ENCODE results near the gene PLEKHG7.
"Not testable (repeated sequence)": the region's sequence is repeated elsewhere in the genome, so short reads cannot be mapped to it uniquely, and the experiment has no call there.

Gene PLEKHG7

GRCh38 chr12:92747151-92747550 is 44.4 kb downstream of the PLEKHG7 start:
- Histone ChIP-seq H3K9me3 (ENCODE audit: insufficient read depth, low read length) (no peaks in the 10 kb centered on the region), H3K9ac (ENCODE audit: low read length) (no peak overlapping the region), H3K79me2 (ENCODE audit: low read length) (no peaks in the 10 kb centered on the region), H3K4me1 (ENCODE audit: low read length) (peaks cover 6% of the 10 kb centered on the region; the same call in 1 of the 2 replicates), H3K36me3 (replicated peaks; ENCODE audit: low read depth, low read length) (no peaks in the 10 kb centered on the region), H3K4me3 (ENCODE audit: low read length) (no peak overlapping the region), H3K27ac (ENCODE audit: low read length) (no peak overlapping the region), H3K27me3 (ENCODE audit: low read depth, low read length) (no peaks in the 10 kb centered on the region), H3K4me2 (ENCODE audit: low read length) (no peak overlapping the region), H4K20me1 (ENCODE audit: insufficient read depth, low read length) (no peaks in the 10 kb centered on the region), H2AFZ (ENCODE audit: low read depth, low read length) (no peak overlapping the region)
- TF ChIP-seq CTCF (IDR thresholded peaks at IDR 0.05; ENCODE audit: low read depth, low read length) (no peak), EZH2phosphoT487 (IDR thresholded peaks at IDR 0.05; ENCODE audit: low read depth) (no peak)

GRCh38 chr12:92749691-92750090 is 46.9 kb downstream of the PLEKHG7 start:
- H3K4me2 ChIP-seq (ENCODE audit: low read length); H2AFZ ChIP-seq (ENCODE audit: low read depth, low read length); H4K20me1 ChIP-seq (ENCODE audit: insufficient read depth, low read length); H3K27me3 ChIP-seq (ENCODE audit: low read depth, low read length); H3K27ac ChIP-seq (ENCODE audit: low read length); H3K4me1 ChIP-seq (ENCODE audit: low read length); H3K9me3 ChIP-seq (ENCODE audit: insufficient read depth, low read length); H3K79me2 ChIP-seq (ENCODE audit: low read length); H3K4me3 ChIP-seq (ENCODE audit: low read length); H3K36me3 ChIP-seq (replicated peaks; ENCODE audit: low read depth, low read length); H3K9ac ChIP-seq (ENCODE audit: low read length): not testable (repeated sequence)

- no peak overlapping the region for H3K4me3 ChIP-seq (ENCODE audit: low read length)
- H3K27ac ChIP-seq (ENCODE audit: low read length) = no peak overlapping the region
- H2AFZ ChIP-seq (ENCODE audit: low read depth, low read length) = no peak overlapping the region
- H3K79me2 ChIP-seq (ENCODE audit: low read length) = no peaks in the 10 kb centered on the region
- no peak for TF ChIP-seq CTCF (IDR thresholded peaks at IDR 0.05; ENCODE audit: low read depth, low read length)
- H4K20me1 ChIP-seq (ENCODE audit: insufficient read depth, low read length) = no peaks in the 10 kb centered on the region
- H3K4me1 ChIP-seq (ENCODE audit: low read length) = peaks cover 3% of the 10 kb centered on the region; the same call in 1 of the 2 replicates
- no peaks in the 10 kb centered on the region for H3K9me3 ChIP-seq (ENCODE audit: insufficient read depth, low read length)
- H3K4me2 ChIP-seq (ENCODE audit: low read length) = no peak overlapping the region
- H3K27me3 ChIP-seq (ENCODE audit: low read depth, low read length) = no peaks in the 10 kb centered on the region
- no peak overlapping the region for H3K9ac ChIP-seq (ENCODE audit: low read length)
- H3K36me3 ChIP-seq (replicated peaks; ENCODE audit: low read depth, low read length) = peaks cover 3% of the 10 kb centered on the region
These were observed 51.4 kb downstream of the PLEKHG7 start for GRCh38 chr12:92753976-92754885.

- Histone ChIP-seq H3K36me3 (replicated peaks; ENCODE audit: low read depth, low read length) (peaks cover 3% of the 10 kb centered on the region), H3K9ac (ENCODE audit: low read length) (no peak overlapping the region), H3K79me2 (ENCODE audit: low read length) (no peaks in the 10 kb centered on the region), H3K27ac (ENCODE audit: low read length) (no peak overlapping the region), H3K4me2 (ENCODE audit: low read length) (no peak overlapping the region), H3K27me3 (ENCODE audit: low read depth, low read length) (no peaks in the 10 kb centered on the region), H3K9me3 (ENCODE audit: insufficient read depth, low read length) (no peaks in the 10 kb centered on the region), H2AFZ (ENCODE audit: low read depth, low read length) (no peak overlapping the region), H4K20me1 (ENCODE audit: insufficient read depth, low read length) (no peaks in the 10 kb centered on the region), H3K4me1 (ENCODE audit: low read length) (peaks cover 3% of the 10 kb centered on the region; the same call in 1 of the 2 replicates), H3K4me3 (ENCODE audit: low read length) (no peak overlapping the region)
- TF ChIP-seq EZH2phosphoT487 (IDR thresholded peaks at IDR 0.05; ENCODE audit: low read depth) = no peak
- TF ChIP-seq CTCF (IDR thresholded peaks at IDR 0.05; ENCODE audit: low read depth, low read length) = no peak
These were observed 54.3 kb downstream of the PLEKHG7 start for GRCh38 chr12:92756898-92757596.
